Caco-2 (cell line): Measurements from ENCODE around the gene NOXO1. TPM values are rescaled to one million over a fixed set of nuclear protein-coding genes. Genes with fewer than 3 reads are reported as not detected.

Source experiments
- BruUV-seq: library from RNA; stranded (reverse); fragments of 400-500 nt; replicated peaks from 2 replicates; lab custom pipeline; 2021; lab: Mats Ljungman, UMichigan
- CTCF ChIA-PET: fragments of 300-600 bp; sonication (Branson Sonifier 250); formaldehyde crosslinking; loops from one replicate; lab custom pipeline; 2022; ENCODE audit warnings: antibody characterized with exemption; lab: Charles Lee
- POLR2A ChIA-PET: fragments of 300-600 bp; sonication (Branson Sonifier 250); formaldehyde crosslinking; loops from one replicate; lab custom pipeline; 2022; ENCODE audit warnings: antibody characterized with exemption; lab: Charles Lee
- DNase-seq, 2 experiments: peaks; one replicate each; pipeline versions ENCODE4 v3.0.0 to v3.0.0-alpha.2; 2020 to 2022
- H3K27me3 ChIP-seq: replicated peaks from 2 replicates; pipeline ENCODE4 v1.6.0; 2011; ENCODE audit warnings: low read length; ENCODE audit not compliant: control insufficient read depth, insufficient read depth
- H3K36me3 ChIP-seq: 2 replicates; pipeline ENCODE4 v1.5.1; 2011; ENCODE audit warnings: low read length; ENCODE audit not compliant: control insufficient read depth, insufficient read depth
- H3K4me1 ChIP-seq: fragments of 250-450 bp; sonication (Bioruptor Pico); 2 replicates; pipeline ENCODE4 v1.5.1; 2020; ENCODE audit warnings: mild to moderate bottlenecking
- H3K4me3 ChIP-seq: 2 replicates; pipeline ENCODE4 v1.5.1; 2011; ENCODE audit warnings: low read depth, mild to moderate bottlenecking, control low read depth, low read length
- H3K9me3 ChIP-seq: fragments of 250-450 bp; sonication (Bioruptor Pico); 2 replicates; pipeline ENCODE4 v1.5.1; 2020; ENCODE audit warnings: mild to moderate bottlenecking, moderate library complexity
- H3K27ac Mint-ChIP-seq: one replicate; pipeline ENCODE4 v1.8.0; 2022; ENCODE audit warnings: mixed read lengths; ENCODE audit not compliant: unreplicated experiment
- H3K27me3 Mint-ChIP-seq: one replicate; pipeline ENCODE4 v1.8.0; 2022; ENCODE audit warnings: mixed read lengths; ENCODE audit not compliant: insufficient read depth, unreplicated experiment
- H3K36me3 Mint-ChIP-seq: one replicate; pipeline ENCODE4 v1.8.0; 2022; ENCODE audit warnings: mild to moderate bottlenecking, mixed read lengths; ENCODE audit not compliant: insufficient read depth, unreplicated experiment
- H3K4me1 Mint-ChIP-seq: one replicate; pipeline ENCODE4 v1.8.0; 2022; ENCODE audit warnings: low read depth, mixed read lengths; ENCODE audit not compliant: unreplicated experiment
- H3K4me3 Mint-ChIP-seq: one replicate; pipeline ENCODE4 v1.8.0; 2022; ENCODE audit warnings: mild to moderate bottlenecking, moderate library complexity, mixed read lengths; ENCODE audit not compliant: unreplicated experiment
- H3K9me3 Mint-ChIP-seq: one replicate; pipeline ENCODE4 v1.8.0; 2022; ENCODE audit warnings: mixed read lengths; ENCODE audit not compliant: unreplicated experiment
- CTCF ChIP-seq, 2 experiments: fragments of 200-600 bp in 1 of 2; IDR thresholded peaks; 1 replicate in 1 of 2; 2 replicates in 1 of 2; pipeline versions ENCODE4 v1.5.1 to v1.8.0; 2011 to 2022; ENCODE audit warnings: antibody characterized with exemption in 1 of 2, control low read depth in 1 of 2, inconsistent platforms in 1 of 2, low read depth in 1 of 2, low read length in 1 of 2, mild to moderate bottlenecking in 1 of 2, moderate library complexity in 1 of 2; ENCODE audit not compliant: insufficient read depth in 1 of 2, severe bottlenecking in 1 of 2, unreplicated experiment in 1 of 2
- intact Hi-C: fragments of 100-400 bp; cut with micrococcal nuclease; formaldehyde crosslinking; loops from one replicate; pipeline ENCODE4 v1.10.0; 2022; ENCODE audit not compliant: unreplicated experiment
- total RNA-seq: library from RNA; stranded (reverse); gene quantifications from 2 replicates; pipeline ENCODE4 v1.2.3, GENCODE V29; 2022

Gene NOXO1
- total RNA-seq, 1 experiment from 2014 or later: 1.1 TPM

- Histone ChIP-seq H3K36me3 (no peaks in the 10 kb centered on the region; the same call in 1 of the 2 replicates), H3K27me3 (no peaks in the 10 kb centered on the region), H3K4me3 (peak overlapping the region; percentile 63; the same call in 1 of the 2 replicates), H3K9me3 (no peaks in the 10 kb centered on the region), H3K4me1 (peaks cover 15% of the 10 kb centered on the region; the same call in 1 of the 2 replicates)
- Mint-ChIP-seq H3K36me3 (peaks cover 31% of the 10 kb centered on the region), H3K9me3 (no peaks in the 10 kb centered on the region), H3K27me3 (no peaks in the 10 kb centered on the region), H3K27ac (peak overlapping the region; percentile 53), H3K4me1 (peaks cover 5% of the 10 kb centered on the region), H3K4me3 (peak overlapping the region; percentile 77)
- POLR2A ChIA-PET: interaction anchor here (1.4 to 1.9 kb wide), 2 partner anchors 43 to 147 kb away, joined by 6 to 16 read pairs; partner anchors contain the start of genes RPS2 and TRAF7
- TF ChIP-seq CTCF (IDR thresholded peaks at IDR 0.05; ENCODE audit: insufficient read depth in 1 of 2, low read depth in 1 of 2, low read length in 1 of 2, severe bottlenecking in 1 of 2, unreplicated experiment in 1 of 2): no peak
- CTCF ChIA-PET: interaction anchor here (1.3 kb wide), 1 partner anchor 132 kb away, joined by 7 read pairs; no protein-coding TSS in a partner anchor
- intact Hi-C loops: no loop called here
- no peak for DNase-seq
- TSS peak; percentile 78 for BruUV-seq
These were observed 26.8 kb upstream of the NOXO1 start for GRCh38 chr16:2008009-2008526.

GRCh38 chr16:2007081-2007836, 26.0 kb upstream of the NOXO1 start:
- Histone ChIP-seq H3K36me3 (no peaks in the 10 kb centered on the region; the same call in 1 of the 2 replicates), H3K27me3 (no peaks in the 10 kb centered on the region), H3K4me1 (peaks cover 15% of the 10 kb centered on the region; the same call in 1 of the 2 replicates), H3K4me3 (no peak overlapping the region), H3K9me3 (no peaks in the 10 kb centered on the region)
- Mint-ChIP-seq H3K9me3 (no peaks in the 10 kb centered on the region), H3K36me3 (peaks cover 31% of the 10 kb centered on the region), H3K27ac (peak overlapping the region; percentile 53), H3K4me1 (peaks cover 5% of the 10 kb centered on the region), H3K4me3 (peak overlapping the region; percentile 77), H3K27me3 (no peaks in the 10 kb centered on the region)
- TF ChIP-seq CTCF (IDR thresholded peaks at IDR 0.05; ENCODE audit: insufficient read depth in 1 of 2, low read depth in 1 of 2, low read length in 1 of 2, severe bottlenecking in 1 of 2, unreplicated experiment in 1 of 2): no peak
- ChIA-PET CTCF (no interaction called here), POLR2A (no interaction called here)
- DNase-seq: no peak
- intact Hi-C loops: no loop called here
- no TSS peak for BruUV-seq

- peaks cover 15% of the 10 kb centered on the region; the same call in 1 of the 2 replicates for H3K4me1 ChIP-seq
- H3K27ac Mint-ChIP-seq: peak overlapping the region; percentile 51
These were observed 25.0 kb upstream of the NOXO1 start for GRCh38 chr16:2006317-2006716.

More at GRCh38 chr16:2006317-2006716, 25.0 kb upstream of the NOXO1 start:
- CTCF ChIA-PET: no interaction called here
- H3K36me3 ChIP-seq: no peaks in the 10 kb centered on the region; the same call in 1 of the 2 replicates
- no peak for DNase-seq
- intact Hi-C loops: no loop called here
- no peaks in the 10 kb centered on the region for H3K9me3 ChIP-seq
- Mint-ChIP-seq H3K4me3 (peak overlapping the region; percentile 45), H3K36me3 (peaks cover 36% of the 10 kb centered on the region), H3K27me3 (no peaks in the 10 kb centered on the region), H3K9me3 (no peaks in the 10 kb centered on the region), H3K4me1 (peaks cover 5% of the 10 kb centered on the region)
- H3K4me3 ChIP-seq: no peak overlapping the region
- POLR2A ChIA-PET: no interaction called here
- H3K27me3 ChIP-seq: no peaks in the 10 kb centered on the region
- no TSS peak for BruUV-seq
- no peak for TF ChIP-seq CTCF (IDR thresholded peaks at IDR 0.05; ENCODE audit: insufficient read depth in 1 of 2, low read depth in 1 of 2, low read length in 1 of 2, severe bottlenecking in 1 of 2, unreplicated experiment in 1 of 2)
